AG20443 (cell line): ENCODE data around the gene PDILT.
"Not testable (repeated sequence)": the region's sequence is repeated elsewhere in the genome, so short reads cannot be mapped to it uniquely, and the experiment has no call there.

Experiments
- DNase-seq: peaks from one replicate; pipeline ENCODE4 v3.0.0; 2012; ENCODE audit warnings: low spot score, mixed read lengths

The PDILT gene

DNA sequence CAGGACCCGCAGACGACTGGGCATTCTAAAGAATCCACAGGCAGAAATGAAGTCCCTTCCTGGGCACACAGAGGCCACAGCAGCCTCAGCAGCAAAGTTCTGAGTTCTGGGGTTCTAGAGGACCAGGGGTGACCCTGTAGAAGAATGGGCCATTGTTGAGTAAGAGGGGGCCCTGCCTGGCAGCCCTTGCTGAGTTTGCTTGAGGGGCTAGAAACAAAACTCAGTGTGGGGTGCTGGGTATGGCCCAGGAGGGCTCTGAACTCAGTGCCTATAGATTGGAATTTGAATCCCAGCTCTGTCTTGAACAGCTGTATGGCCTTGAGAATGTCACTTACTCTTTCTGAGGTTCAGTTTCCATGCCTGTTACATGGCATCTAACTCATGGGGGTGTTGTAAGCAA lies at the start of gene PDILT:
PDILT (minus strand) TSS at position 101 of the 400 bp plus-strand sequence. CDS start 5,437 bp downstream, outside the sequence.
- DNase-seq: no peak

GRCh38 chr16:20453633-20454032 lies 49.1 kb upstream of the PDILT start:
- not testable (repeated sequence) for DNase-seq

- DNase-seq: not testable (repeated sequence)
Observed at GRCh38 chr16:20451364-20451763, 46.8 kb upstream of the PDILT start, which contains the start of gene ACSM2A. TSS of gene ACSM2A (plus strand) at chr16:20451521. CDS start at chr16:20460115, 8,594 bp downstream.

DNA sequence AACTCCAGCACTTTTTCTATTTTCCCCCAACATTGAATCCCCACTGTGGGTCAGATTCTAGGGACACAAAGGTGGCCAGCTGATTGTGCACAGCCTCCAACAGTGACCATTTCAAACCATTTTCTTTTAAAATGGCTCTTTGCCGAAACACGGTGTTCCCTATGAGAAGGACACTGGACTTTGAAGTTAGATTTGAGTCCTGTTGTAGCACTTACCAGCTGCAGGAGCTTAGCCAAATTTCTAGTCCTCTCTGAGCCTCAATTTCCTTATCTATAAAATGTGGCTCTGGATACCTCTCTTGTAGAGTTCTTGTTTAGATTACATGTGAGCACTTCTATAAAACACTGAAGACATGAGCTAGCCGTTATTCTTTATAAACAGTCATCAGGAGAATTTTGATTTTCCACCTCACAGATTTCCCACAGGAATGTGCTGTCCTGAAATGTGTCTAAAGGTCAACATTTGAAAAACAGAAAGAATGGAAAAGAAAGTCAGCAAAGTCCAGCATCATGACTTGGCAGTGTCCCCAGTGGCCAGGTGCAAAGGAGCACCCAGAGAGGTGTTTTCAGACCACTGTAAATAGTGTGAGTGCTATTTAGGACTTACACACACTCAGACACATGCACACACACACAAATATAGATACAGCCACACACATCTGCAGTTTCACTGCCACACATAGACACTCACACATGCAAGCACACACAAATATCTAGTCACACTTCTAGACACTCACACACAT lies 42.3 kb upstream of the PDILT start:
- not testable (repeated sequence) for DNase-seq

- DNase-seq: not testable (repeated sequence)
Observed at GRCh38 chr16:20441859-20442258, 37.3 kb upstream of the PDILT start.

- DNase-seq: no peak
Observed at GRCh38 chr16:20441191-20441590, 36.7 kb upstream of the PDILT start.

DNA sequence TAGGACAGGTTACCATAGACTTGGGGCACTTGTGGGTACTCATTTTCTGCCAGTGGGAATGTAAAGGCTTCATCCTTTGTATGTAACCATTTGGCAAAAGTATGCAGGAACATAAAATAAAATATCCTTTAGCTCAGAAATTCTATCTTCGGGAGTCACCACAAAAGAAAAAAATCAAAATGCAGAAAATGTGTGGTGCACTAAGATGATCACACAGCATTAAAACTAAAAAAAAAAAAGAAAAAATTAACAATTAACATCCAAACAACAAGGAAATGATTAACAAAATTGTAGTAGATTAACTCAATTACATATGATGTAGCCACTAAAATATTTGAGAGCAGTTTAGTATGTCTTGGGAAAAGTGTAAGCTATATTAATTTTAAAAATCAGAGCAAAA lies 36.2 kb upstream of the PDILT start:
- not testable (repeated sequence) for DNase-seq

GRCh38 chr16:20439820-20440231 lies 35.3 kb upstream of the PDILT start:
- not testable (repeated sequence) for DNase-seq

DNA sequence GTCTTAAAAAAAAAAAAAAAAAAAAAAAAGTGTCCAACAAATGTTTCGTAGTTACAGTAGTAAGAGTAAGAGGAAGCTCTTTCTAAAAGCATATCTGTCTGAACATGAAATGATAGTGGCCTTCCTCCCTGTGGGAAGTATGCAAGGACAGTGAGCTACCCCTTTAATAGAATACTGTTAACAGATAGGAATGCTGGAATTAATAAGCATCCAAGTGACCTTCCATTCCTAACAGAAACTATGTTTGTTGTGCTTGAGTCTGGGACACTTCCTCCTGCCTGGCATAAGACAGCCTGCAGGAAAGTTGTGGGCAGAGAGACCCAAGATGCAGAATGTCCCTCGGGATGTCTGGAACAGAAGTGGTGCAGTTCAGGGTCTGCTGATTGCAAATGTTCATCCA lies 34.4 kb upstream of the PDILT start:
- DNase-seq: not testable (repeated sequence)

DNA sequence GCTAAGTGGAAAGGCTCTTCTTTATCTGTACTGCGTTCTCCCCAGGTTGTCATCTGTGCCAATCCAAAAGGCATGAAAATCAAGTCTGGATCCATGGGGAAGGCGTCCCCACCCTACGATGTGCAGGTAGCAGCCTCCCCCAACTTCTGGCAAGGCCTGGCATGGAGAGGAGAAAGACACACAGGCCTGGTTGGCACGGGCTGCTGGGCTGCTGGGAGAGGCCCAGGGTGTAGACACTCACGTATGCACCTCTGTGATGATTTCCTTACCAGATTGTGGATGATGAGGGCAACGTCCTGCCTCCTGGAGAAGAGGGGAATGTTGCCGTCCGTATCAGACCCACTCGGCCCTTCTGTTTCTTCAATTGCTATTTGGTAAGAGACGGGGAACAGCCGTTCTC lies 26.4 kb upstream of the PDILT start:
- no peak for DNase-seq

GRCh38 chr16:20430480-20430879 lies 25.9 kb upstream of the PDILT start:
- DNase-seq: not testable (repeated sequence)

GRCh38 chr16:20429499-20429898 lies 25.0 kb upstream of the PDILT start:
- DNase-seq: not testable (repeated sequence)

GRCh38 chr16:20427401-20427797 lies 22.9 kb upstream of the PDILT start:
- not testable (repeated sequence) for DNase-seq

GRCh38 chr16:20424129-20424866 lies 19.8 kb upstream of the PDILT start:
- no peak for DNase-seq

DNA sequence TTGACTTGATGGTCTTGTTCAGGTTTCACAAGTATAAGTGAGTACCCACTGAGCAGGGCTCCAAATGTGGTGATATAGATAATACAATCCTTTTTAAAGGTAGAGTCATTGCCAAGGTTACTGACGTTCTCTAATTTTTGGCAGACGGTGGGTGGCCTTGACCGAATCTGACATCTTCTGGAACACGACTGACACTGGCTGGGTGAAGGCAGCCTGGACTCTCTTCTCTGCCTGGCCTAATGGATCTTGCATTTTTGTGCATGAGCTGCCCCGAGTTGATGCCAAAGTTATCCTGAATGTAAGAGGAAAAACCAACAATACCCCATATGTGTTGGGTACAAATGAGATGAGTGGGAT lies 19.2 kb upstream of the PDILT start:
- DNase-seq: not testable (repeated sequence)

DNA sequence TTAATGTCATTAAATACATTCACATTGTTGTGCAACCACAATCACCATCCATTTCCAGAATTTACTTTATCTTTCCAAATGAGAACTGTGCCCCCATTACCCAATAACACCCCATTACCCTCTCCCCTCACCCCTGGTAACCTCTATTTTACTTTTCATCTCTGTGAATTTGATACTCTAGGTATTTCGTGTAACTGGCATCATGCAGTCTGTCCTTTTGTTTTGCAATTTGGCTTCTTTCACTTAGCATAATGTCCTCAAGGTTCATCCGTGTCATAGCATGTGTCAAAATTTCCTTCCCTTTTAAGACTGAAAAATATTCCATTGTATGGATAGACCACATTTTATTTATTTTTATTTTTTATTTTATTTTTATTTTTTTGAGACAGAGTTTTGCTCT lies 17.2 kb upstream of the PDILT start:
- not testable (repeated sequence) for DNase-seq

DNA sequence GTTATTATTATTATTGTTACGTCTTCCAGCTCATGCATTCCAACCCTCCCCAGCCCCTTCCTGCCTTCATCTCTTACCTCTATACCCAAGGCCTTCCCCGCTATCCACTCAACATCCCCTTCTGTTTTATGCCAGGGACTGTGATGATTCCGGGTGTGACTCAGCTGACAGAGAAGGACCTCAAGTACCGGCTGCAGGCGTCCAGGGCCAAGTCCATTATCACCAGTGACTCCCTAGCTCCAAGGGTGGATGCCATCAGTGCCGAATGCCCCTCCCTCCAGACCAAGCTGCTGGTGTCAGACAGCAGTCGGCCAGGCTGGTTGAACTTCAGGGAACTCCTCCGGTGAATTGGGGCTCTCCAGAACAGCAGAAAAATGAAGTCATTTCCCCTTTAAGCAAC lies 14.6 kb upstream of the PDILT start:
- not testable (repeated sequence) for DNase-seq

DNA sequence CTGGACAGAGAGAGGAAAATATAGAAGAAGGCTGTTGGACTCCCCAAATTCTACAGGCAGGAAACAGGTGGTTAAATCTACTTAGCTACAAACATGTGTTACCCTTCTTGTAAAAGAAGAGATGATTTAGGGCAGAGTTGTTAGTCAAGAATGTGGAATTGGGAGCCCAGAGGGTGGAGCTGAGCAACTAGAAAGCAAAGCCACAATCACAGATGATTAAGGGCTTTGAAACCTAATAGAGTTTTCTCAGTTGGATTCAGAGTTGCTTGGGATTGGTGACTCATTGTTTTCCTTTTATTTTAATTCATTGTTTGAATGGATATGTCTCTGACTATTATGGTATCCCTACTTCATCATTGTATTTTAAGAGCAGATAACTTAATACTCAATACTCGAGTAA lies 11.0 kb upstream of the PDILT start:
- no peak for DNase-seq

- no peak for DNase-seq
Observed at GRCh38 chr16:20411055-20411454, 6.5 kb upstream of the PDILT start.

DNA sequence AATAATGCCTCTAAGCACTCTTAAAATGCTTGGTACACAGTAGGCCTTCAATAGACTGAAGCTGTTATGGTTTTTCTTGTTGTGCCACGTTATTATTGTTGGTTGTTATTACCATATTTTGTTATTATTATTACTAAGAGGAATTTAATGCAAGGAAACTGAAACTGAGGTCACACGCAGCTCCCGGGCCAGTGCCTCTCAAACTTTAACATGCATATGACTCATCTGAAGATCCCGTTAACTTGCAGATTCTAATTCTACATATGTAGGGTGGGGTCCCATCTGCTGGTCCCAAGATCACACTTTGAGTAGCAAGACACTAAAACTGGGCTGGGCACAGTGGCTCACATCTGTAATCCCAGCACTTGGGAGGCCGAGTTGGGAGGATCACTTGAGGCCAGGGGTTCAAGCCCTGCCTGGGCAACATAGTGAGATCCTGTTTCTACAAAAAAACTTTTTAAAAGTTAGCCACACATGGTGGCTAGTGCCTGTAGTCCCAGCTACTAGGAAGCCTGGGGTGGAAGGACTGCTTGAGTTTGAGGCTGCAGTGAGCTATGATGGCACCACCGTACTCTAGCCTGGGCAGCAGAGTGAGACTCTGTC lies 5.7 kb upstream of the PDILT start:
- no peak for DNase-seq

GRCh38 chr16:20409398-20410120 lies 5.0 kb upstream of the PDILT start, which contains the start of gene ACSM5:
TSS of gene ACSM5 (plus strand) at chr16:20409534. CDS start at chr16:20411485, 1,951 bp downstream.
- no peak for DNase-seq

DNA sequence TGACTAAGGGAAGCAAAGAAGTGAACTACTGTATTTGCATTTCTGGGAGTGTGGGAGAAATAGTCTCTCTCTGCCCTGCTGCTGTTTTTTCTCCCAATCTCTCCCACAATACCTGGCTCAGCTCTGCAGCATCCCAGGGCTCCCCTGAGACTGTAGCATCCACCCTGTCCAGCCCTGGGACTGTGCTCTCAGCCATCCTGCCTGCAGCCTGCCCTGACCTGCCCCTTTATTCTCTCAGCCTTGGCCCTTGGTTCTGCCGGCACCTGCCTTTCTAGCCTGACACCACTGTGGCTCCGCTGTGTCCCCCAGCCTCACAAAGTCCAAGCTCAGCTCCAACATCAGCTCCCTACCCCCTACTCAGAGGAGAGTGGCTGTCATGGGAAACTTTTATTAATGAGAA lies 1.9 kb downstream of the PDILT start:
- no peak for DNase-seq
